Urothelium cell line (cell line): ENCODE data around the gene AP2S1.
A peak's percentile ranks its signal among the peaks of the same experiment; 100 is the strongest.
"Not testable (repeated sequence)": the region's sequence is repeated elsewhere in the genome, so short reads cannot be mapped to it uniquely, and the experiment has no call there.

ENCODE experiments used
- DNase-seq: peaks from one replicate; pipeline ENCODE4 v3.0.0; 2011; ENCODE audit warnings: low spot score, mixed read lengths
- FAIRE-seq: peaks from 2 replicates; lab custom pipeline; 2011; peaks lifted over from hg19 to GRCh38; lab: Jason Lieb, UNC

Gene AP2S1

DNA sequence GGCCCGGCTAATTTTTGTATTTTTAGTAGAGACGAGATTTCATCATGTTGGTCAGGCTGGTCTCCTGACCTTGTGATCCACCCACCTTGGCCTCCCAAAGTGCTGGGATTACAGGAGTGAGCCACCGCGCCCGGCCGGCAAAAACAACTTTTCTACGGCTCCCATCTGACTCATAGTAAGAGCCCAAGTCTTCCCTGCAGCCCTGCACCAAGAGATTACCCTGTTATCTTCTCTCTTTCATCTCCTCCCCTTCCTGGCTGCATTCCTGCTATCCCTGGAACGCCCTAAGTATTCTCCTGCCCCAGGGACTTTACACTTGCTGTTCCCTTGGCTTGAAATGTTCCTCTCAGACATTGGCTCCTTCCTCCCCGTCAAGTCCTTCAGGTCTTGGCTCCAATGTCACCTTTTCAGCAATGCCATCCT is 6.6 kb downstream of the AP2S1 start:
- no peak for DNase-seq
- FAIRE-seq = no peak

DNA sequence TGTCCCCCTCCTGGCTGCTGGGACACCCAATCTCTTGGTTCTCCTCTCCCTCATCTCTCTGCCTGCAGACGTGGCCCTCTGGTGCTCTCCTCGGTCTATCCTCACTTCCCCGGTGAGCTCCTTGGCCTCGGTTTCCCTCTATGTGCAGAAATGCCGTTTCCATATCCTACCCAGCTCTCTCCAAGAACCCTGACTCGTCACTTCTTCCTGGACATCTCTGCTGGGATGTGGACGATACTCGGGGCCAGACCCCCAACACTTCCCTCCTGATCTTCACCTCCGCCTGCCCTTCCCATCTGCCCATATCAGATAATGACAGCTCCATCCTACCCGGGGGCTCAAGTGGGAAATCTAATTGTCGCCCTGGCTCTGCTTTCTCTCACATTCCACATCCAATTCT is 7.9 kb downstream of the AP2S1 start:
- no peak for FAIRE-seq
- no peak for DNase-seq

DNA sequence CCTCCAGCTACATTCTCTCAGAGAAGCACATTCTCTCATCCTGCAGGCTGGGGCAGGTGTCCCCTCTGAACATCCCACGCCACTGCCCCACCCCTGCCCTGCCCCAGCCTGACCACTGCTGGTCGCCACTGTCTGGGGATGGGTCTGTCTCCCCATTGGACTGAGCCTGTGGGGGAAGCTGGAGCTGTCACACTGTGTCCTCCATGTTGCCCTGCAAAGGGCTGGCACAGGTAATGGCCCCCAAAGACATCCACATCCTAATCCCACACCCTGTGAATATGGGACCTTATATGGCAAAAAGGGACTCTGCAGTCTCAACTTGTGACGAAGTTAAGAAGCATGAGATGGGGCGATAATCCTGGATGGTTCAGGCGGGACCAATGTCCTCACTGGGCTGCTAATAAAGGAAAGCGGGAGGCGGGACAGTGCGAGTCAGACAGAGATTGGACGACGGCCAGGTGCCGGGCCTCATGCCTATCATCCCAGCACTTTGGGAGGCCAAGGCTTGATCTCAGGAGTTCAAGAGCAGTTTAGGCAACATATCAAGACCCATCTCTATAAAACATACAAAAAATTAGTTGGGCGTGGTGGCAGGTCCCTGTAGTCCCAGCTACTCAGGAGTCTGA is 9.1 kb downstream of the AP2S1 start:
- FAIRE-seq (no peak), DNase-seq (no peak)

DNA sequence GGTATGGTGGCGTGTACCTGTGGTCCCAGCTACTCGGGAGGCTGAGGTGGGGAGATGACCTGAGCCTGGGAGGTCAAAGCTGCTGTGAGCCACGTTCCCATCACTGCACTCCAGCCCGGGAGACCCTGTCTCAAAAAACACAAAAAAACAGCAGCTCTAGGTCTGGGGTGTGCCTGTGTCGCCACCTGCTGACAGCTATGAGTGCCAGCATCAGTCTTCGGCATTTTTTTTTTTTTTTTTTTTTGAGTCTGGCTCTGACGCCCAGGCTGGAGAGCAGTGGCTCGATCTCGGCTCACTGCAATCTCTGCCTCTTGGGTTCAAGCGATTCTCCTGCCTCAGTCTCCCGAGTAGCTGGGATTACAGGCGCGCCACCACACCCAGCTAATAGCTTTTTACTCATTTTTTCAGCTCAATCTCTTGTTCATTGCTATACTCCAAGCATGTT is 10.1 kb downstream of the AP2S1 start:
- no peak for FAIRE-seq
- DNase-seq = peak; percentile 66

DNA sequence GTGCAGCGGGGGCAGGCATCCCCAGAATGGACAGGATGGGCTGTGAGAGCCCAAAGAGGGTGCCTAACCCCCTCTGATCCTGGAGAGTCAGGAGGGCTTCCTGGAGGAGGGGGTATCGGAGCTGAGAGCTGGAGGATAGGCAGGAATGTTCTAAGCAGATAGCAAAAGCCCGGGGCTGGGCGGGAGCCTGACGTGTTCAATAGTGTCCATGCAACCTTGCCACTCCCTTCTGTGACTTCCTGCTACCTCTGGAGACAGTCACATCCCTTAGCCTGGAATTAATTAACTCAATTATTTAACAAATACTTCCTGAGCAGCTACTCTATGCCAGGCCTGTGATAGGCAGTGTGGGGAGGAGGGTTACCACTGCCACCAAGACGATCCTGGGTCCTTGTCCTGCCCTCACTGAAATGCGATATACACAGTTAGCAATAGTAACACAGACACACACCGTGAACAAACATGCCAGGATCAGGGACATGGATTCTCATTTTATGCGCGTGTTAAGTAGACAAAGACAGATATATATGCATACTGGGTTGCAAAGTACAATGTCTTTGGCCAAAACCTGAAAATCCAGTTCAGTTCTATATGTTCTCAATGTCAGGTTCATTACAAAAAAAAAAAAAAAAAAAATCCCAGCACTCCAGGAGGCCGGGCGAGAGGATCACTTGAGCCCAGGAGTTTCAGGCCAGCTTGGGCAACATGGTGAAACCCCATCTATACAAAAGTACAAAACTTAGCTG is 10.7 kb downstream of the AP2S1 start:
- FAIRE-seq (no peak), DNase-seq (no peak)

DNA sequence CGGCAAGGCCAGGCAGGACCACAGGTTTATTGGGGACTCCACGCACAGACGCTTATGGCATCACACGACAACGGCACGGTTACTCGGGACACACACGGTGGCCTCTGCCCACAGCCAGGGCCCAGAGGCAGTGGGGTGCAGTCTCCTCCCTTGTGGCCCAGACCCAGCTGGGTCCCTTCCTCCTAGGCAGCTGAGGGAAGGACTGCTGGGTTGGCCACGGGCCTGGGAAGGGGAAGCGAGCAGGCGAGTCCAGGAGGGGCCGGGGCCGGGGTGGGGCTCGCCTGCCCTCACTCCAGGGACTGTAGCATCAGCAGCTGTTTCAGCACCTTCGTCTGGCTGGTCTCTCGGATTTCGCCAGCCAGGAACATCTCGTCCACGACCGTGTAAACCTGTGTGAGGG is 12.5 kb downstream of the AP2S1 start:
- no peak for FAIRE-seq
- no peak for DNase-seq

DNA sequence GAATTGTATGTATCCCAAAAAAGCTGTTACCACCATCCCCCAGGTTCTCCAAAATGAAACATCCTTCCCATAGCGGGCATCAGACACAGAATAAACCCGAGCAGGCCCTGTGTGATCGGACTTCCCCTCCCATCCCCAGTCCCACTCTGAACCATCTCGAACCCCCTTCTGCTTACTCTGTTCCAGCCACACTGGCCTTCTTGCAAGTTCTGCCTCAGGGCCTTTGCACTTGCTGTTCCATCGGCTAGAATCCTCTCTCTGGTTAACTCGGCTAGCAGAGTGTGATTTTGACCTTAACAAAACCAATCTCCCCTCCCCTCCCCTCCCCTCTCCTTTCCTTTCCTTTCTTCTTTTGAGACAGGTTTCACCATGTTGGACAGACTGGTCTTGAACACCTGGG is 15.7 kb downstream of the AP2S1 start:
- FAIRE-seq (no peak), DNase-seq (no peak)

DNA sequence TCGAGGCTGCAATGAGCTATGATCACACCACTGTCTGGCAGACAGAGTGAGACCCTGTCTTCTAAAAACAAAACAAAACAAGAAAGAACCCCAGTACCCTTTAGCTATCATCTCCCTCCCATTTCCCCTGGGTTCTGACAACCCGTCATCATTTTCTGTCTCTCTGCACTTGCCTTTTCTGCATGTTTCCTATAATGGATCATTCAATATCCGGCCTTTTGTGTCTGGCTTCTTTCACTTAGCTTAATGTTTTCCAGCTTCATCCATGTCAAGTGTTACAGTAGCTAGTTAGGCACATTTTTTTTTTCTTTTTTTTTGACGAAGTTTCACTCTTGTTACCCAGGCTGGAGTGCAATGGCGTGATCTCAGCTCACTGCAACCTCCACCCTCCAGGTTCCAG is 16.5 kb downstream of the AP2S1 start:
- no peak for FAIRE-seq

DNA sequence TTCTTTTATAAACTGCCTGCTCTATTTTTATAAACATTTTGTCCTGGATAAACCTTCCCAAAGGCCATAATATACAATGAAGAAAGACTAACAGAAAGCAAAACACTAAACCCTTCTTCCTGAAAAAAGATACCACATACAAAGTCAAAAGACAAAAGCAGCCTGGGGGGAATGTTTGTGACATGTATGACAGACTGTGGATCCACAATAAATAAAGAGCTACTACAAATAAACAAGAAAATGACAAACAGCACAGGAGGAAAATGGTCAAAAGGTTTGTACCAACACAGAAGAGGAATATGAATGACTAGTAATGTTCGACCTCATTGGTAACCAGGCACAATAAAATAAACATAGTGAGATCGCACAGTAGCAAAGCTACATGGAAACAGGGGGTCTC is 19.8 kb downstream of the AP2S1 start:
- DNase-seq (no peak), FAIRE-seq (no peak)

More for the DNA sequence above, 16.5 kb downstream of the AP2S1 start:
- no peak for DNase-seq

DNA sequence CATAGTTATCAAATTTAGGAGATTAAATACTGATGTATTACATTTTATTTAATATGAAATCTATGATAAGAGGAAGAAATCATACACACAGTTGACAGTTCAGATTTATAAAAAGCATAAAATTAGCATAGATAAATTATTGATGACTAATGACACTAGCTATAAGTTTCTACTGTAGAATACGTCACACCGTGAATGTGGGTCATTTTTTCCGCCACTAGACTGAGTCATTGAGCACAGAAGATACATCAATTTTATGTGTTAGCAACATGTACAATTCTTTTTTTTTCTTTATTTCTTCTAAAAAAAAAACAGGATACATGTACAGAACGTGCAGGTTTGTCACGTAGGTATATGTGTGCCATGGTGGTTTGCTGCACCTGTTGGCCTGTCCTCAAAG is 22.2 kb downstream of the AP2S1 start:
- no peak for FAIRE-seq

DNA sequence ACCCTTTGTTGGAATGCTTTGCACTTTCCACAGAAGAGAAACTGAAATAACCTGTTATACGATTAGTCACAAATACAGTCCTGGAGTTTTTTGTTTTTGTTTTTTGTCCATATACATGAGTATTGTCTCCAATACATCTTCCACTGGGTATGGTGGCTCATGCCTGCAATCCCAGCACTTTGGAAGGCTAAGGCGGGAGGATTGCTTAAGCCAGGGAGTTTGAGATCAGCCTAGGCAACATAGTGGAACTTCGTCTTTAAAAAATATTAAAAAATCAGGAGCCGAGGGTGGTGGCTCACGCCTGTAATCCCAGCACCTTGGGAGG is 25.0 kb downstream of the AP2S1 start:
- no peak for DNase-seq
- FAIRE-seq = no peak

More for the DNA sequence above, 22.2 kb downstream of the AP2S1 start:
- no peak for DNase-seq

DNA sequence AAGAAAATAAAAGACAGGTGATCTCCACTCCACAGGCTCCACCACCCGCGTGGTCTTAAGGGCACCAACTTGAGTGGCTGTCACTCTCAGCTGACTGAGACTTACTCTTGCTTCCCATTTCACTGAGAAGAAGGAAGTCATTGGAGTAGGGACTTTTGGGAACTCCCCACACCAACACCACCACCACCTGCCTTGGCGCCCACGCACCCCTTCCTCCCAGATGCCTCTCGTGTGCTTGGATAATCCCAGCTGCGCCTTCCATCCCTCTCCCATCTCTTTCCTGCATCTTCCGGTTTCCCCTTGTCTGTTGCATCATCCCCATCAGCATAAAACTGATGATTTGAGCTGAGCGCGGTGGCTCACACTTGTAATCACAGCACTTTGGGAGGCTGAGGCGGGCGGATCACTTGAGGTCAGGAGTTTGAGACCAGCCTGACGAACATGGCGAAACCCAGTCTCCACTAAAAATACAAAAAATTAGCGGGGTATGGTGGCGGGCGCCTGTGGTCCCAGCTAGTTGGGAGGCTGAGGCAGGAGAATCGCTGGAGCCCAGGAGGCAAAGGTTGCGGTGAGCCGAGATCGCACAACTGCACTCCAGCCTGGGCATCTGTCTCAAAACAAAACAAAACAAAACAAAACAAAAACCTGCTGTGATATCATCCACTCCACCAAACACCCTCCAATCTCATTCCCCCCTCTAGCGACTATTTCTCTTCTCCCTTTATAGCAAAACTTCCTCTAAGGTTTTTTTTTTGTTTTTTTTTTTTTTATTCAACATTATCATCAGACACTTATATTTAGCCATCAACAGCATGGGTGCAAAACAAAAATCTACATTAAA is 25.5 kb downstream of the AP2S1 start:
- DNase-seq (no peak), FAIRE-seq (no peak)

DNA sequence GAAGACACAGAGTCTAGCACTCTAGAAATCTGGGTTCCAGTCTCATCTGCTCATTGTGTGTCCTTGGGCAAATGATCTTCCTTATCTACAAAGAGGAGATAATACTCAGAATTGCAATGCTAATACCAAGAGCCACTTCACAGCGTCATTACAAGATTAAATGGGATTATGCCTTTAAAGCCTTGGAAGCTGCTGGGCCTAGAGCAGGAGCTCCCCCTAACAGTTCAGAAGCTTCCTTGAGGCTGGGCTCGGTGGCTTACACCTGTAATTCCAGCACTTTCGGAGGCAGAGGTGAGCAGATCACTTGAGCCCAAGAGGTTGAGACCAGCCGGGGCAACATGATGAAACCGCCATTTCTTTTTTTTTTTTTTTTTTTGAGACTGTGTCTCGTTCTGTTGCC is 27.6 kb downstream of the AP2S1 start:
- FAIRE-seq (no peak), DNase-seq (no peak)

DNA sequence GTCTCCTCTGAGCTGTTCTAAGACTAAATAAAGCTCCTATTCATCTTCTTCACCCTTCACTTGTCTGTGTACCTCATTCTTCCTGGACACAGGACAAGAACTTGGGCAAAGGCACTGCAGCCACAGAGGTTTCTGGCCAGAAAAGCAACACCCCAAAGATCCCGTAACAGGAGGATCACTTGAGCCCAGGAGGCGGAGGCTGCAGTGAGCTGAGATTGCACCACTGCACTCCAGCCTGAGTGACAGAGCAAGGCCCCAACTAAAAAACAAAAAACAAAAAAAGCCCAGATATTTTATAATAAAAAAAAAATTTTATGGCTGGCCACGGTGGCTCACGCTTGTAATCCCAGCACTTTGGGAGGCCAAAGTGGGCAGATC is 28.2 kb downstream of the AP2S1 start:
- not testable (repeated sequence) for DNase-seq, FAIRE-seq

DNA sequence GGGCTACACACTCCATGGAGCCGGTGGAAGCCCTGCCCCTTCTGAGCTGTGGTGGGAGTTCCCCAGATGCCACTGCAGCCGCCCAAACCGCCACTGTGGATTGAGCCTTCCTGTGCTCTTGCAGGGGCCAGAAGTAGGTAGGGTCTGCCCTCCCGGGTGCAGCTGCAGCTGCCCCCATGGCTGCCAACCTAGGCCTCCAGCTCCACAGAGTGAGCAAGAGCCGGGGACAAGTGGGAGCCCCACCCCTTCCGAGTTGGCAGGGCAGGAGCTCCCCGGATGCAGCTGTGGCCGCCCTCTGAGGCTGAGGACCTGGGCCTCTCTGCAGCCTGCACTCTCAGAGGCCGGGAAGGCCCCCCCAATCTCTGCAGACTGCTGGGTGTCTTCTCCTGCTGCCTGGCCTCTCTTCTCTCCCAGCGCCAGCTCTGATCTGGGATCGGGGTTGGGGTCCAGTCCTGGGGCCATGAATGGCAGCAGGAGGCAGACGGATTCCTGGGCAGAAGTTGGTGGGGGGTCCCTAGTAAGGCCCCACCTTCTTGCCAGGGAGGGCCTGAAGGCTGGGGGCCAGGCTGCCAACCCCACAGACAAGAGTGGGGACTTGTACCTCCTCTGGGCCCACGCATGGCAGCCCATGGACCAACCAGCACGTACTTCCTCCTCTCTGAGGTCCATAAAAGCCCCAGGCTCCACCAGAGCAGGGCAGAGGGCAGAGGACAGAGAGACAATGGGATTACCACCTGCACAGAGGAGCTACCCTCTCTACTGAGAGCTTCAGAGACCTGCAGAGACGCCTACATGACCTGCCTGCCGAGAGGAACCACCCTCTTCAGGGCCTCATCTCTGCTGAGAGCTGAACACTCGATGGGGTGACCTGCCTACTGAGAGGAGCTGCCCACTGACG is 28.9 kb downstream of the AP2S1 start:
- FAIRE-seq (no peak), DNase-seq (no peak)

DNA sequence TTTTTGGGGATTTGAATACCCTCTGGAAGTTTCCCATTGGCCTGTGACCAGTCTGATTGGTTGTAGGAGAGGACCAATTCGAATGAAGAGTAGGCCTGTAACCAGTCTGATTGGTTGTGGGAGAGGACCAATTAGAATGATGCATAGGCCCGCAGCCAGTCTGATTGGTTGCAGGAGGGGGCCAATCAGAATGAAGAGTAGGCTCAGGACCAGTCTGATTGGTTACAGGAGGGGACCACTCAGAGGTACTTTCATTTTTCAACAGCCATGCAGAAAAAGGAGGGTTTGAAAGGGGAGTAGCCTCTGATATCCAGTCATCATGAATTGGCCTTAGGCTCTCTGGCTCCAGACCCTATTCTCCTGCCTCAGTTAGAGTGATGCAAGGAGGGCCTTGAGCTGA is 31.8 kb downstream of the AP2S1 start:
- no peak for DNase-seq
- FAIRE-seq = no peak

DNA sequence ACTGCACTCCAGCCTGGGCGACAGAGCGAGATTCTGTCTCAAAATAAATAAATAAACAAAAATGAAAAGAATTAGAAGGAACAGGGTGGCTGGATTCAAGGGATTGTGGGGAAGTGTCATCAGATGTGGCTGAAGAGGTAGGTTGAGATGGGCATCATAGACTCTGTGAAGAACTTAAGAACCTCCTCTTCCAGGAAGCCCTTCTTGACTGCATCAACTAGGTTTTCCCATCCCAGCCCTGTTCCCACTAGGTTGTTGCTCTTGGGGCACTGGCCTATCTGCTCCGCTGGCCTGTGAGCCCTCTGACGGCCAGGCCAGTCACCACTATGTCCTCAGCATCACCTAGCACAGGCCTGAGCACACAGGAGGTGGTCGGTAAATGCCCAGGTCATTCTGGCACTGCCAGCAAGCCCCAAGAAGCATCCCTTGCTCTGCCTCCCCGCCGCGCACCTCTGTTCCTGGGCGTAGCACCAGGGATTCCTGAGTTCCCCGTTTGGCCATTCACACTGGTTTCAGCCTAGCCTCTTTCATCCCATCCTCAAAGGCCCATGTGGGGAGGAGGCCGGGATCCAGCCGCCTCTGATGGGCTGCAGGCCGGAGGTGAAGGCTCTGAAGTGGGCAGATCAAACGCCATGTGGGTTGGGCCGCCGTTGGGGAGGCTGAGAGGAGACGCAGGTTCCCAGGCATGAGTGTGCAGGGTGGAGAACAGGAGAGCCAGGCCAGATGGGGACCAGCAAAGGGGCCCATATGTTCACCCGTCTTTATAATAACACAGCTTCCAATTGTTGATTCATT is 34.6 kb downstream of the AP2S1 start:
- DNase-seq (no peak), FAIRE-seq (no peak)

DNA sequence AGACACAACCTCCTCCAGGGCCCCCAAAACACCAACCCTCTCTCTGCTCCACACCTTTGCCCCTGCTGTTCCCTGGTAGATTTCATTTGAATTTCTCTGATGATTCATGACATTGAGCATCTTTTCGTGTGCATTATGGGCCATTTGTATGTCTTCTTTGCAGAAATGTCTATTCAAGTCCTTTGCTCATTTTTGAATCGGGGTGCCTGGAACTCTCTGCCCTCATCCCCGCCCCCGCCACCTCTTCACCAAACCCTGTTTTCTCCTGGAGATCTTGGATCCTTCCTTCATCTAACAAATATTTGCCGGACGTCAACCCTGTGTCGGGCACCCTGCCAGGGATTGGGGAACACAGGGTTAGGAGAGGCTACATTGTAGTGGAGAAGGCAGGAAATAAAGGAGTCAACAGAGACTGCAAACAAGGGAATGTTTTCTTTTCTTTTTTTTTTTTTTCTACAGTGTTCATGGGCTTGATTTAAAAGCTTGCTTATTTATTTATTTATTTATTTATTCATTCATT is 36.7 kb downstream of the AP2S1 start:
- FAIRE-seq = no peak
- DNase-seq = peak; percentile 59

DNA sequence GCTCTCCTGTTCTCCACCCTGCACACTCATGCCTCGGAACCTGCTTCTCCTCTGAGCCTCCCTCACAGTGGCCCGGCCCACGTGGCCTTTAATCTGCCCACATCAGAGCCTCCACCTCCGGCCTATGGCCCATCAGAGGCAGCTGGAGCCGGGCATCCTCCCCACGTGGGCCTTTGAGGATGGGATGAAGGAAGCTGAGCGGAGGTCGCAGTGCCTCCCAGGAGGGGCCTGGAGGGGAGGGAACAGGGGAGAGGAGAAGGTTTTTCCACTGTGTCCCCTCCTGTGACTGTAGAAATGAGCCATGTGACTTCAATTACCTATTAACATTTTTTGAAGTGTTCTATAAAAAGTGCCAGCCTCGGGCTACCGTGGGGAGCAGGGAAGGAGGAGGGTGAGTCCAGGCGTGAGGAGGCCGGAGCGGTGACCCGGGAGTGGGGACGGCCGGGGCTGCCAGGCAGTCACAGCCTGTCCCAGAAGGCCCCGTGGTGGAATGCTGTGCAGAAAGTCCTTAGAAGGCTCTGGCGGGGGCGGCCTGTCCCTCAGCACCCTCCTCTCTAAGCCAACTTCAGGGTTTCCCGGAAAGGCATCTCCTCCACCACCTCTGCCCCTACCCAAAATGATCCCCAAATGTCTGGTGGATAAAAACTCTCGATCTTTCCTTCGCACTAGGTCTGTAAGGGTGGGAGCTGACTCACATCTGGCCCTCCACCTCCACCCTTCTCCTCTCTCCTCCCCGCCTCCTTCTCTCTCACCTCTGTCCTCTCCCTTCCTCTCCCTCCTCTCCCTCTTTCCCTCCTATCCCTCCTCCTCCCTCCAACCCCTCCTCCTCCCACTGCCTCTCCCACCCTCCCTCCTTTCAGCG is 37.4 kb downstream of the AP2S1 start:
- FAIRE-seq (no peak), DNase-seq (peak; percentile 34)
